Panc1 (cell line): ENCODE measurements around the gene CDYL. TPM values are rescaled to one million over a fixed set of nuclear protein-coding genes. Genes with fewer than 3 reads are reported as not detected.

ENCODE experiments used
- ATAC-seq: fragments of 200-7000 bp; cut with Tn5 transposase; 2 replicates; pipeline ENCODE4 v1.9.1; 2020; ENCODE audit warnings: mild to moderate bottlenecking, moderate library complexity
- BruUV-seq: library from RNA; stranded (reverse); fragments of 400-500 nt; replicated peaks from 2 replicates; lab custom pipeline; 2021; lab: Mats Ljungman, UMichigan
- CTCF ChIA-PET: fragments of 300-600 bp; sonication (Branson Sonifier 250); formaldehyde crosslinking; loops from one replicate; lab custom pipeline; 2022; ENCODE audit warnings: antibody characterized with exemption; lab: Charles Lee
- POLR2A ChIA-PET: fragments of 300-600 bp; sonication (Branson Sonifier 250); formaldehyde crosslinking; loops from one replicate; lab custom pipeline; 2022; ENCODE audit warnings: antibody characterized with exemption; lab: Charles Lee
- DNase-seq: peaks from one replicate; pipeline ENCODE4 v3.0.0-alpha.2; 2010; ENCODE audit warnings: low read depth, low spot score
- H3K27ac ChIP-seq: 2 replicates; pipeline ENCODE4 v1.5.1; 2011; ENCODE audit warnings: mild to moderate bottlenecking, low read length, inconsistent platforms
- H3K27me3 ChIP-seq: fragments of 200-500 bp; sonication (Bioruptor generic); 2 replicates; pipeline ENCODE4 v1.6.0; 2014; ENCODE audit warnings: low read length, inconsistent platforms; ENCODE audit not compliant: control insufficient read depth, insufficient read depth
- H3K36me3 ChIP-seq: fragments of 200-500 bp; sonication (Bioruptor generic); 2 replicates; pipeline ENCODE4 v1.5.1; 2014; ENCODE audit warnings: inconsistent platforms, mild to moderate bottlenecking, low read length, moderate library complexity; ENCODE audit not compliant: control insufficient read depth, insufficient read depth
- H3K4me1 ChIP-seq: 2 replicates; pipeline ENCODE4 v1.5.1; 2011; ENCODE audit warnings: inconsistent platforms, mild to moderate bottlenecking, low read length, moderate library complexity; ENCODE audit not compliant: control insufficient read depth, insufficient read depth
- H3K4me3 ChIP-seq, 2 experiments: 2 replicates each; pipeline ENCODE4 v1.5.1; 2011 to 2012; ENCODE audit warnings: low read depth in 2 of 2, low read length in 2 of 2, mild to moderate bottlenecking in 2 of 2, inconsistent platforms in 1 of 2, moderate library complexity in 1 of 2
- H3K9me3 ChIP-seq: fragments of 200-500 bp; sonication (Bioruptor generic); 2 replicates; pipeline ENCODE4 v1.5.1; 2014; ENCODE audit warnings: low read depth, mild to moderate bottlenecking, inconsistent platforms, low read length, moderate library complexity; ENCODE audit not compliant: control insufficient read depth, insufficient read depth
- POLR2AphosphoS5 ChIP-seq: IDR thresholded peaks from 2 replicates; pipeline ENCODE4 v1.6.1; 2012; ENCODE audit warnings: mild to moderate bottlenecking, low read depth, low read length, moderate library complexity
- SIN3A ChIP-seq: IDR thresholded peaks from 2 replicates; pipeline ENCODE4 v1.6.1; 2012; ENCODE audit warnings: low read depth, mild to moderate bottlenecking, low read length, moderate library complexity, borderline replicate concordance; ENCODE audit not compliant: insufficient read depth
- TCF7L2 ChIP-seq: IDR thresholded peaks from 2 replicates; pipeline ENCODE4 v1.6.1; 2011; ENCODE audit warnings: mild to moderate bottlenecking, low read depth, low read length, inconsistent platforms
- in situ Hi-C: cut with HindIII; loops from 2 replicates; pipeline ENCODE4 v1.10.0; 2016; ENCODE audit warnings: low sequenced_read_pairs, low pct_unique_long_range_greater_than_20kb
- intact Hi-C: fragments of 100-400 bp; cut with micrococcal nuclease; formaldehyde crosslinking; loops from one replicate; pipeline ENCODE4 v1.10.0; 2022; ENCODE audit not compliant: unreplicated experiment
- total RNA-seq: library from RNA; stranded (reverse); gene quantifications from one replicate; pipeline ENCODE4 v1.2.1, GENCODE V29; 2021; ENCODE audit not compliant: unreplicated experiment
- TF ChIP-seq, protein P1 (sequence below): fragments of 450-650 bp; IDR thresholded peaks from 2 replicates; pipeline ENCODE4 v1.5.1; 2017; ENCODE audit warnings: mild to moderate bottlenecking
- TF ChIP-seq, protein P2 (sequence below), 2 experiments: IDR thresholded peaks; 2 replicates each; pipeline ENCODE4 v1.6.1; 2011 to 2012; ENCODE audit warnings: low read depth in 2 of 2, control low read depth in 1 of 2, low read length in 1 of 2, mild to moderate bottlenecking in 1 of 2, moderate library complexity in 1 of 2; ENCODE audit not compliant: insufficient read depth in 1 of 2

The CDYL gene
- total RNA-seq, 1 experiment from 2014 or later, result 61.4 TPM

DNA sequence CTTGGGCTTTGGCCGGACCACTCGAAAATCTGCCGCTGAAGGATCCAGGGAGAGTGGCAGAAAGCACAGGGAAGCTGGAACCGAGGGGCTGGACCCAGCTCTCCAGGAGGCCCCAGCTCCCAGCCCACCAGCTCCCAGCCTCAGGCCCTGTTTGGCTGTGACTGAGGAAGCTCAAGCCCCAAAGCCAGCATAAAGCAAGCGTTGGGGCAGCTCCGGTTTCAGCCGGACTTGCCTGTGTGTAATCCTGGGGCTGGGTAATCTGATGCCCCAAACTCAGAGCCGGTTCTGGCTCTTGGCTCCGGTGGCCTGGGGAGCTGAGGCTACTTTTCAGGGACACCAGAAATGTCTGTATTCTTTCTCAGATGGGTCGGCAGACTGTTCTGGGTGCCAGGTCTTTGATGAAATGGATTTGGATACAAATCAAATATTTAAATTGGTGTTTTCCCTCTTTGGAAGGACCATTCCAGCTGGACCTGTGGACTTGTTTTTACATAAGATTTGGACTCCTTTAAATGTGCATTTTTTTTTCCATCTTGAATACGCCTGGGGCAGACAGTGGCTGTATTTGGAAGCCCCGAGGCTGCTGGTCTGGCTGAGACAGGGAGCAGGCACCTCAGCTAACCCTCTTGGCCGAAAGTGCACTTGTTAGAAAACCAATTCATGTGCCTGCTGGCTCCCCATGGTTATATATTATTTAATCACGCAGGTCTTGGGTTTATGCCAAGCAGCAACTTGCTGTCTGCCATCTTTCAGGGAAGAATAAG, 198.0 kb downstream of the CDYL start:
- no TSS peak for BruUV-seq
- intact Hi-C loops, result no loop called here
- Histone ChIP-seq H3K36me3 (no peaks in the 10 kb centered on the region), H3K9me3 (no peaks in the 10 kb centered on the region; the same call in 1 of the 2 replicates), H3K27me3 (no peaks in the 10 kb centered on the region), H3K4me3 (no peak overlapping the region), H3K4me1 (no peaks in the 10 kb centered on the region), H3K27ac (no peak overlapping the region)
- CTCF ChIA-PET, result no interaction called here
- TF ChIP-seq, protein P1, sequence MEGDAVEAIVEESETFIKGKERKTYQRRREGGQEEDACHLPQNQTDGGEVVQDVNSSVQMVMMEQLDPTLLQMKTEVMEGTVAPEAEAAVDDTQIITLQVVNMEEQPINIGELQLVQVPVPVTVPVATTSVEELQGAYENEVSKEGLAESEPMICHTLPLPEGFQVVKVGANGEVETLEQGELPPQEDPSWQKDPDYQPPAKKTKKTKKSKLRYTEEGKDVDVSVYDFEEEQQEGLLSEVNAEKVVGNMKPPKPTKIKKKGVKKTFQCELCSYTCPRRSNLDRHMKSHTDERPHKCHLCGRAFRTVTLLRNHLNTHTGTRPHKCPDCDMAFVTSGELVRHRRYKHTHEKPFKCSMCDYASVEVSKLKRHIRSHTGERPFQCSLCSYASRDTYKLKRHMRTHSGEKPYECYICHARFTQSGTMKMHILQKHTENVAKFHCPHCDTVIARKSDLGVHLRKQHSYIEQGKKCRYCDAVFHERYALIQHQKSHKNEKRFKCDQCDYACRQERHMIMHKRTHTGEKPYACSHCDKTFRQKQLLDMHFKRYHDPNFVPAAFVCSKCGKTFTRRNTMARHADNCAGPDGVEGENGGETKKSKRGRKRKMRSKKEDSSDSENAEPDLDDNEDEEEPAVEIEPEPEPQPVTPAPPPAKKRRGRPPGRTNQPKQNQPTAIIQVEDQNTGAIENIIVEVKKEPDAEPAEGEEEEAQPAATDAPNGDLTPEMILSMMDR, result no peak
- TF ChIP-seq POLR2AphosphoS5 (no peak), TCF7L2 (no peak)
- POLR2A ChIA-PET, result no interaction called here
- ATAC-seq, result peak; percentile 30; the same call in 1 of the 2 replicates
- in situ Hi-C loops, result no loop called here
- DNase-seq, result no peak

DNA sequence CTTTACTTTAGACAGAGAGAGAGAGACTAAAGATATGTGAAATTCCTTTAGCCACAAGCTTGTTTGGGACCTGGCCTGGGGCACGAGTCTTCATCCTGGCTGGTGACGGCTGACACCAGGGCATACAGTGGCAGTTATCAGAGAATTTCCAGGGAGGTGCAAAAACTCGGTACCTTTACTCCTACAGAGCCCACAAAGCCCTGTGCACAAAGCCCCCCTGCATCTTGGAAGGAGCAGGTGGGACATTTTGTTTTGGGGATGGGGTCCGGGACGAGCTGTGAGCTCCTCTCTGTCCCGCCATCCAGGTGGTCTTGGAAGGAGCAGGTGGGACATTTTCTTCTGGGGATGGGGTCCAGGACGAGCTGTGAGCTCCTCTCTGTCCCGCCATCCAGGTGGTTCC, 198.8 kb downstream of the CDYL start:
- Histone ChIP-seq H3K27me3 (no peaks in the 10 kb centered on the region), H3K36me3 (no peaks in the 10 kb centered on the region), H3K27ac (no peak overlapping the region), H3K4me3 (no peak overlapping the region), H3K9me3 (peaks cover 3% of the 10 kb centered on the region; the same call in 1 of the 2 replicates), H3K4me1 (no peaks in the 10 kb centered on the region)
- DNase-seq (no peak), ATAC-seq (no peak)
- intact Hi-C loops (no loop called here), in situ Hi-C loops (no loop called here)
- TF ChIP-seq SIN3A (no peak), TCF7L2 (no peak), POLR2AphosphoS5 (no peak)
- TF ChIP-seq, protein P1, result no peak
- TF ChIP-seq, protein P2, sequence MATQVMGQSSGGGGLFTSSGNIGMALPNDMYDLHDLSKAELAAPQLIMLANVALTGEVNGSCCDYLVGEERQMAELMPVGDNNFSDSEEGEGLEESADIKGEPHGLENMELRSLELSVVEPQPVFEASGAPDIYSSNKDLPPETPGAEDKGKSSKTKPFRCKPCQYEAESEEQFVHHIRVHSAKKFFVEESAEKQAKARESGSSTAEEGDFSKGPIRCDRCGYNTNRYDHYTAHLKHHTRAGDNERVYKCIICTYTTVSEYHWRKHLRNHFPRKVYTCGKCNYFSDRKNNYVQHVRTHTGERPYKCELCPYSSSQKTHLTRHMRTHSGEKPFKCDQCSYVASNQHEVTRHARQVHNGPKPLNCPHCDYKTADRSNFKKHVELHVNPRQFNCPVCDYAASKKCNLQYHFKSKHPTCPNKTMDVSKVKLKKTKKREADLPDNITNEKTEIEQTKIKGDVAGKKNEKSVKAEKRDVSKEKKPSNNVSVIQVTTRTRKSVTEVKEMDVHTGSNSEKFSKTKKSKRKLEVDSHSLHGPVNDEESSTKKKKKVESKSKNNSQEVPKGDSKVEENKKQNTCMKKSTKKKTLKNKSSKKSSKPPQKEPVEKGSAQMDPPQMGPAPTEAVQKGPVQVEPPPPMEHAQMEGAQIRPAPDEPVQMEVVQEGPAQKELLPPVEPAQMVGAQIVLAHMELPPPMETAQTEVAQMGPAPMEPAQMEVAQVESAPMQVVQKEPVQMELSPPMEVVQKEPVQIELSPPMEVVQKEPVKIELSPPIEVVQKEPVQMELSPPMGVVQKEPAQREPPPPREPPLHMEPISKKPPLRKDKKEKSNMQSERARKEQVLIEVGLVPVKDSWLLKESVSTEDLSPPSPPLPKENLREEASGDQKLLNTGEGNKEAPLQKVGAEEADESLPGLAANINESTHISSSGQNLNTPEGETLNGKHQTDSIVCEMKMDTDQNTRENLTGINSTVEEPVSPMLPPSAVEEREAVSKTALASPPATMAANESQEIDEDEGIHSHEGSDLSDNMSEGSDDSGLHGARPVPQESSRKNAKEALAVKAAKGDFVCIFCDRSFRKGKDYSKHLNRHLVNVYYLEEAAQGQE (IDR thresholded peaks at IDR 0.05; ENCODE audit: insufficient read depth in 1 of 2, low read depth in 2 of 2, low read length in 1 of 2), result no peak
- ChIA-PET CTCF (no interaction called here), POLR2A (interaction anchor here (0.7 kb wide), 1 partner anchor 18 kb away, joined by 3 read pairs; no protein-coding TSS in a partner anchor)
- BruUV-seq, result no TSS peak
